K562 (cell line): ENCODE measurements around the gene LCP2. TPM values are rescaled to one million over a fixed set of nuclear protein-coding genes. Genes with fewer than 3 reads are reported as not detected.

Experiments used
- ATAC-seq: fragments of 200-7000 bp; cut with Tn5 transposase; 3 replicates; pipeline ENCODE4 v1.9.1; 2020; ENCODE audit warnings: moderate library complexity
- BruUV-seq: library from RNA; stranded (reverse); fragments of 400-500 nt; replicated peaks from 2 replicates; lab custom pipeline; 2021; lab: Mats Ljungman, UMichigan
- CTCF ChIA-PET: fragments of 300-600 bp; formaldehyde crosslinking; extraction: SDS; loops from one replicate; lab custom pipeline; 2021; ENCODE audit warnings: low intra/inter-chr PET ratio; lab: Yijun Ruan, JAX
- POLR2A ChIA-PET: fragments of 300-600, 350-650 bp; sonication (Branson Sonifier 250); formaldehyde crosslinking; extraction: SDS; loops from one replicate; lab custom pipeline; 2021; ENCODE audit warnings: antibody characterized with exemption, inconsistent platforms; lab: Yijun Ruan, JAX
- DNase-seq, 4 experiments: peaks; one replicate each; pipeline versions ENCODE4 v3.0.0 to v3.0.0-alpha.2; 2011 to 2018; ENCODE audit warnings: low spot score in 3 of 4, mixed read lengths in 3 of 4; ENCODE audit errors: extremely low read depth in 1 of 4
- FAIRE-seq: peaks from 2 replicates; lab custom pipeline; 2011; peaks lifted over from hg19 to GRCh38; lab: Jason Lieb, UNC
- H2AFZ ChIP-seq: 2 replicates; pipeline ENCODE4 v1.6.0; 2011; ENCODE audit warnings: low read depth, low read length, control low read depth, inconsistent platforms
- H3K27ac ChIP-seq: fragments of 200-600 bp; 3 replicates; pipeline ENCODE4 v1.8.0; 2011; ENCODE audit warnings: low read depth, mild to moderate bottlenecking, control low read depth, inconsistent platforms, low read length, moderate library complexity, mixed read lengths; ENCODE audit errors: extremely low read depth
- H3K27me3 ChIP-seq, 2 experiments: fragments of 300-600 bp in 1 of 2; 2 replicates in 1 of 2; 3 replicates in 1 of 2; pipeline versions ENCODE4 v1.6.0 to v1.8.0; 2011; ENCODE audit warnings: inconsistent platforms in 2 of 2, low read length in 2 of 2, mild to moderate bottlenecking in 1 of 2, mixed read lengths in 1 of 2, moderate library complexity in 1 of 2; ENCODE audit not compliant: control insufficient read depth in 2 of 2, insufficient read depth in 2 of 2
- H3K36me3 ChIP-seq: fragments of 300-600 bp; 3 replicates; pipeline ENCODE4 v1.8.0; 2011; ENCODE audit warnings: mild to moderate bottlenecking, low read length, inconsistent platforms; ENCODE audit not compliant: control insufficient read depth, insufficient read depth
- H3K4me1 ChIP-seq, 2 experiments: fragments of 200-600 bp in 1 of 2; replicated peaks in 1 of 2; 2 replicates in 1 of 2; 3 replicates in 1 of 2; pipeline versions ENCODE4 v1.5.1 to v1.8.0; 2011; ENCODE audit warnings: inconsistent platforms in 2 of 2, low read length in 2 of 2, mild to moderate bottlenecking in 1 of 2, mixed read lengths in 1 of 2, moderate library complexity in 1 of 2; ENCODE audit not compliant: control insufficient read depth in 2 of 2, insufficient read depth in 2 of 2
- H3K4me2 ChIP-seq: 2 replicates; pipeline ENCODE4 v1.6.1; 2011; ENCODE audit warnings: low read length, control low read depth, inconsistent platforms, mixed read lengths; ENCODE audit not compliant: insufficient read depth
- H3K4me3 ChIP-seq: fragments of 200-600 bp; sonication (generic), shearing (Covaris generic); 2 replicates; pipeline ENCODE4 v1.5.1; 2016; ENCODE audit warnings: control low read depth, inconsistent platforms
- H3K79me2 ChIP-seq: fragments of 200-600 bp; 3 replicates; pipeline ENCODE4 v1.8.0; 2011; ENCODE audit warnings: low read length, inconsistent platforms; ENCODE audit not compliant: control insufficient read depth, insufficient read depth
- H3K9ac ChIP-seq, 2 experiments: 2 replicates each; pipeline versions ENCODE4 v1.6.0 to v1.6.1; 2011; ENCODE audit warnings: low read depth in 2 of 2, low read length in 2 of 2, control low read depth in 1 of 2, inconsistent platforms in 1 of 2, mild to moderate bottlenecking in 1 of 2, mixed read lengths in 1 of 2; ENCODE audit not compliant: insufficient read depth in 1 of 2
- H3K9me1 ChIP-seq: one replicate; pipeline ENCODE4 v1.6.0; 2011; ENCODE audit warnings: inconsistent platforms, mild to moderate bottlenecking, low read length, moderate library complexity; ENCODE audit not compliant: control insufficient read depth, insufficient read depth
- H3K9me3 ChIP-seq: replicated peaks from 2 replicates; pipeline ENCODE4 v1.5.1; 2011; ENCODE audit warnings: low read depth, low read length, inconsistent platforms; ENCODE audit not compliant: control insufficient read depth, insufficient read depth
- H4K20me1 ChIP-seq: replicated peaks from 2 replicates; pipeline ENCODE4 v1.6.1; 2011; ENCODE audit warnings: low read length, inconsistent platforms, mixed read lengths; ENCODE audit not compliant: control insufficient read depth, insufficient read depth
- CEBPB ChIP-seq: fragments of 450-650 bp; IDR thresholded peaks from 2 replicates; pipeline ENCODE4 v1.6.1; 2016; ENCODE audit warnings: missing genetic modification characterization, missing compliant biosample characterization
- CREBBP ChIP-seq: IDR thresholded peaks from one replicate; pipeline ENCODE4 v1.6.1; 2012; ENCODE audit warnings: low read depth, mild to moderate bottlenecking, control low read depth, inconsistent platforms, low read length
- EGR1 ChIP-seq: fragments of 450-650 bp; conservative IDR thresholded peaks from 2 replicates; pipeline ENCODE4 v1.6.1; 2017; ENCODE audit warnings: mild to moderate bottlenecking
- HDAC1 ChIP-seq, 2 experiments: fragments of 450-650 bp; IDR thresholded peaks; 2 replicates each; pipeline ENCODE4 v1.6.1; 2016 to 2017; ENCODE audit warnings: inconsistent platforms in 1 of 2, mild to moderate bottlenecking in 1 of 2, moderate library complexity in 1 of 2
- LARP7 ChIP-seq: fragments of 450-650 bp; IDR thresholded peaks from 2 replicates; pipeline ENCODE4 v1.6.1; 2016
- MAZ ChIP-seq, 2 experiments: fragments of 450-650 bp in 1 of 2; sonication (generic) in 1 of 2; formaldehyde crosslinking; IDR thresholded peaks in 1 of 2; conservative IDR thresholded peaks in 1 of 2; 2 replicates each; pipeline versions ENCODE4 v1.4.0 to v1.5.0; 2020; ENCODE audit warnings: mild to moderate bottlenecking in 1 of 2, missing genetic modification reagents in 1 of 2
- MLLT1 ChIP-seq, 2 experiments: fragments of 450-650 bp; IDR thresholded peaks; 2 replicates each; pipeline ENCODE4 v1.6.1; 2016
- MTA2 ChIP-seq: fragments of 450-650 bp; IDR thresholded peaks from 2 replicates; pipeline ENCODE4 v1.6.1; 2016; ENCODE audit warnings: low read depth
- SRSF1 ChIP-seq: fragments of 200-400 bp; formaldehyde crosslinking; IDR thresholded peaks from 2 replicates; pipeline ENCODE4 v1.6.1; 2017; ENCODE audit warnings: mild to moderate bottlenecking, low read depth, low read length, moderate library complexity
- TBP ChIP-seq: optimal IDR thresholded peaks from 2 replicates; pipeline ENCODE3; 2011; ENCODE audit warnings: low read depth, low read length, improper control_type of control experiment
- ZBED1 ChIP-seq: IDR thresholded peaks from 2 replicates; pipeline ENCODE4 v1.6.1; 2014
- ZBTB12 ChIP-seq: fragments of 250-450 bp; sonication (Bioruptor Pico); IDR thresholded peaks from 2 replicates; pipeline ENCODE4 v1.4.0; 2020
- ZBTB26 ChIP-seq: fragments of 450-650 bp; formaldehyde crosslinking; IDR thresholded peaks from 2 replicates; pipeline ENCODE4 v1.4.0; 2022; ENCODE audit warnings: missing genetic modification characterization
- ZNF133 ChIP-seq: fragments of 250-450 bp; sonication (Bioruptor Pico); IDR thresholded peaks from 2 replicates; pipeline ENCODE4 v1.4.0; 2020; ENCODE audit warnings: mild to moderate bottlenecking
- WGBS: fragments of 100-300 bp; shearing (Covaris generic); methylation state at CpG from one replicate; pipeline ENCODE4 v1.1.6; 2016; ENCODE audit warnings: low coverage, mixed read lengths; ENCODE audit not compliant: insufficient coverage; ENCODE audit errors: missing lambda C conversion rate; 5-methylcytosine and 5-hydroxymethylcytosine counted together
- in situ Hi-C: fragments of 300-500 bp; cut with MboI; formaldehyde crosslinking; loops from 4 replicates; pipeline ENCODE4 v1.15.0; 2018; ENCODE audit warnings: inconsistent platforms, mixed read lengths
- intact Hi-C: fragments of 100-400 bp; cut with micrococcal nuclease; formaldehyde crosslinking; loops from 2 replicates; pipeline ENCODE4 v1.14.2; 2022
- polyA plus RNA-seq, 8 experiments: library from polyadenylated mRNA; depleted of rRNA in 4 of 8; stranded (reverse) in 5 of 8; unstranded in 3 of 8; fragments of >200 nt; fragmentation: Nextera tagmentation in 2 of 8; fragmentation: Illumina TruSeq in 1 of 8; extraction: Ambion mirVana in 2 of 8; extraction: Trizol in 1 of 8; gene quantifications; 2 replicates each; pipeline versions ENCODE4 v1.2.1 to v1.2.3, GENCODE V29; 2011 to 2014; ENCODE audit warnings: inconsistent platforms in 1 of 8, missing spikeins in 1 of 8
- total RNA-seq, 7 experiments: library from RNA; depleted of rRNA in 6 of 7; stranded (reverse); fragments of >200 nt in 6 of 7; fragmentation: Illumina TruSeq in 2 of 7; extraction: Trizol in 2 of 7; gene quantifications; 2 replicates each; pipeline versions ENCODE4 v1.2.1 to v1.2.3, GENCODE V29; 2011 to 2021; ENCODE audit warnings: low replicate concordance in 1 of 7

Gene LCP2
- total and polyA plus RNA-seq, 9 of the 15 experiments (the other 6 are each of a cell fraction or from before 2014, with no cell fraction given), result 4.0 to 31.3 (median 14.6) TPM

GRCh38 chr5:170330568-170331054 is 33.0 kb upstream of the LCP2 start (continued):
- TF ChIP-seq SRSF1, result no peak
- TF ChIP-seq MTA2, result no peak
- no peak for TF ChIP-seq ZNF133
- TF ChIP-seq ZBTB12 (CRISPR knock-in tag), result no peak

- Histone ChIP-seq H3K4me2 (no peak overlapping the region), H3K27me3 (no peaks in the 10 kb centered on the region), H3K36me3 (no peaks in the 10 kb centered on the region), H3K9me1 (no peaks in the 10 kb centered on the region), H4K20me1 (no peaks in the 10 kb centered on the region), H3K27ac (no peak overlapping the region), H3K4me3 (no peak overlapping the region), H3K4me1 (peaks cover 7 to 52% of the 10 kb centered on the region in 2 experiments; a peak in 4 of 5 replicates), H3K9me3 (no peaks in the 10 kb centered on the region), H3K9ac (no peak overlapping the region), H3K79me2 (peaks cover 5% of the 10 kb centered on the region; the same call in 1 of the 3 replicates), H2AFZ (no peak overlapping the region)
- FAIRE-seq, result no peak
- ATAC-seq, result no peak
- no TSS peak for BruUV-seq
- TF ChIP-seq MAZ (CRISPR knock-in tag; conservative IDR thresholded peaks at IDR 0.05 in 1 of 2, IDR thresholded peaks at IDR 0.05 in 1 of 2), result no peak
- TF ChIP-seq HDAC1 (IDR thresholded peaks at IDR 0.05), result 0 out of 4 replicates have a peak, but pooled peaks of 1 of the 2 experiments have one; percentile 14
- no peak for TF ChIP-seq ZBED1
- 0 out of 2 replicates have a peak, but pooled peaks have one; percentile 11 for TF ChIP-seq EGR1
- TF ChIP-seq MLLT1 (IDR thresholded peaks at IDR 0.05), result 0 out of 4 replicates have a peak, but pooled peaks of 1 of the 2 experiments have one; percentile 22
- TF ChIP-seq TBP, result no peak
- no peak for TF ChIP-seq CEBPB (tag)
- TF ChIP-seq LARP7, result peak; percentile 26; the same call in 1 of the 2 replicates
- TF ChIP-seq CREBBP, result peak; percentile 39
- TF ChIP-seq ZBTB26 (CRISPR knock-in tag), result 0 out of 2 replicates have a peak, but pooled peaks have one; percentile 55
- in situ Hi-C loops (no loop called here), intact Hi-C loops (no loop called here)
- WGBS, result 32% methylated on average over 3 of the region's 3 CpGs
- ChIA-PET POLR2A (no interaction called here), CTCF (no interaction called here)
- no peak for DNase-seq
Measured at GRCh38 chr5:170329524-170329923, 31.9 kb upstream of the LCP2 start.
